Activated CD4-positive, alpha-beta T cell treated with anti-CD3 and anti-CD28 coated beads, Interleukin-10, Interleukin-2, amounts not matched to agents 100 ng/mL and 50 ng/mL, durations not matched to agents 16 hours and 8 hours (primary cell): Measurements from ENCODE around the gene PC.

Source experiments
- DNase-seq: peaks from one replicate; pipeline ENCODE4 v3.0.0-alpha.2; 2020

The PC gene

DNA sequence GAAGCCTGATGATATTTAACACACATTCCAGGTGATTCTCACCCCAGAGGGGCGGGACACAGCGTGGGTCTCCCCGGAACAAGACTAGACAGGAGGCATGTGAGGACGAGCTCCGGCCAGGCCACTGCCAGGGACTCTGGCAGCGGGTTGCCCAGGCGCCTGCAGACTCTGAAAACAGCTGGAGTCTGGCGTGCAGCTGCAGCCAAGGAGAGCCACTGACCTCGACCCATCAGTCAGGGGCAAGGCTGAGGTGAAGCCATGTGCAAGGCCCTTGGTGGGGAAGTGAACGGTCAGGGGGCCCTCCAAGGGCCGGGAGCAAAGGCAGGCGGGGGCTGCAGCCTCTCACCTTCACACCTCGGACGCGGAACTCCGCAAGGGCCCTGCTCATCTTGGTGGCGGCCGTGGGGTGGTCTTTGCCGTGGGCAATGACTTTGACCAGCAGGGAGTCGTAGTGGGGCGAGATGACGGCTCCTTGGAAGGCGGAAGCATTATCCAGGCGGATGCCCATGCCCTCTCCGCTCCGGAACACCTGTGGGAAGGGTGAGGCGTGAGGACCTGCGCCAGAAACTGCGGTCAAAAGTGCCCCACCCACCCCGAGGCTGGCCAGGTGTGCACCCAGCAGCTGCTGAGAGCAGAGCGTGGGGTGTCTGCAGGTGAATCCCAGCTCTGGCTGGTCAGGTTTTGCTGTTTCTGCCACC is 94.6 kb downstream of the PC start:
- no peak for DNase-seq

DNA sequence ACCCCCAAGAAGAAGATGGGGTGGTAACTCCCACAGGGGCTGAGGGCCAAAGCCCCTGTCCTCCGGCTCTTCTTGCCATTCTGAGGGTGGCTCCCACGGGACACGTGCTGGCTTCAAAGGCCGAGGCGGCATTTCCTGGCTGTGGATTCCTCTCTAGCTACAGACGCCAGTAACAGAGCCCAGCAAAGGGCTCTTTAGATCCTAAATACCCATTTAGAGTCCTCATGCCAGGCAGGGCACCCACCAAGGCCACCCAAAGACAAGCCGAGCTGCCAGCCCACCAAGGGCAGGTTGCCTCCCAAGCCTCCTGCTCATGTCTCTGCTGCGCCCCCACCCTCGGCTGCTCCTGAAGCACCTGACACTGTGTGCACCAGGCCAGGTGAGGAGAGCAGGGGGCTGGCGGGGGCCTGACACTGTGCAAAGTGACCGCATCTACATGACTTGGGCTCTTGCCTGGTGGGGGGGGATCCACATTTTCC is 95.6 kb downstream of the PC start:
- DNase-seq = no peak

DNA sequence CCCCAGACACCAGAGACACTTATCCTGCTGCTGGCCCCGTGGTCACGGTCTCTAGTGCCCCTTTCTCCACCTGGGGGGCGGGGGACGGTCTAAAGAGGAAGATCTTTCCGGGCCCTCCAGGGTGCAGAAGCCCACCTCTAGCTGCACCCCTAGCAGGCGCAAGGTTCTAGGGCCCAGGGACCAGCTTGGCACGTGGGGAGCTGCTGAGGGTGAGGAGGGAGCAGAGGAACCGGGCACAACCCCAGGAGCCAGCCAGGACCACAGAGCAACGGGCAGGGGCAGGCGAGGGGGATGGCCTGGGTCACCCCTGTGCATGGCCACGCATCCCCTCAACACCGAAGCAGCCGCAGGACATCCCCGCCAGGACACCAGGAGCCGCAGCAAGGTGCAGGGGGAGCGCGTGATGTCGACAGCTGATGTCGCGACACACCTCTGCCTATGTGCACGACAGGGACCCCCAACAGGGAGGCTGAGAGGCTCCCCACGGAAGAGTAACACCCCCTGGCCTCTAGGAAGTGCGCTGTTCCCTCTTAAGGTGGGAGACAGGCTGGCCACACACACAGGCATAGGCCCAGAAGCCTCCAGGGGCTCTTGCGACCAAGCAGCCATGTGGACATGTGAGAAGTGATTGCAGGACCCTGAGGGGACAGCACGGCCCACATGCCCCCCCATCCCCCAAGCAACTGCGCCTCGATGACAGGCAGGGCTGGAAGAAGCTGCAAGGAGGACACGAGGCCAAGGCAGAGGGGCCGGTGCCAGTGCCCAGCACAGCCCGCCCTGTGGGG is 96.2 kb downstream of the PC start:
- no peak for DNase-seq

DNA sequence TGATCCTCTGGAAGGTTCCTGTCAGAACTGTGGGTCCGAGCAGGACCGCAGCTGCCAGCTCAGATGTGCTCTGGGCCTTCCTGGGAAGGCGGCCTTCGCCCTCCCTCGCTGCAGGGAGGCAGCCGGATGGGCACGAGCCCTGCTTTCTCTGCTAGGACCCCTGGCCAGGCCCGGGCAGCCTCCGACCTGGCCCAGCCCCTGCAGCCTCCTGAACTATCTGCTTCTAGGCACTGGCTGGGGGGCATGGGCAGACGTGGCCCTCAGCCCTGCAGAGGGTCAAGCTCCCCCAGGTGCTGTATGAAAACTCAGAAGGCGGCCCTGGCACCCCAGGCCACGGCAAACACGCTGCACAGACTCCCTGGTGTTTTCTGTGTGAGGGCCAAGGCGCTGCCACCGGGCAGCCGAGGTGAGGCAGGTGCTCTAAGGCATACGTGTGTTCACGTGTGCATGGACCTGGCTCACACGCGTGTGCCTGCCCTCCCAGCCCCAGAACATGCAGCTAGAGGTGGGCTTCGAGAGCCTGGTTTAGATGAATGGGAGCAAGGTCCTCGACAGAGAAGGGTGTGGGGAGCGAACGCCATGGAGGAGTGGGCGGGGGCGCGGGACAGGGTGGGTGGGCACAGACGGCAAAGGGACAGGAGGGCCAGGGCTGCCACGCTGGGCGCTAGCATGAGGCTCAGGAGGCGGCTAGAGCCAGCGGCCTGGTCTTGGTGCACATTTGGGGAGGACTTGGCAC is 97.0 kb downstream of the PC start:
- DNase-seq = no peak

DNA sequence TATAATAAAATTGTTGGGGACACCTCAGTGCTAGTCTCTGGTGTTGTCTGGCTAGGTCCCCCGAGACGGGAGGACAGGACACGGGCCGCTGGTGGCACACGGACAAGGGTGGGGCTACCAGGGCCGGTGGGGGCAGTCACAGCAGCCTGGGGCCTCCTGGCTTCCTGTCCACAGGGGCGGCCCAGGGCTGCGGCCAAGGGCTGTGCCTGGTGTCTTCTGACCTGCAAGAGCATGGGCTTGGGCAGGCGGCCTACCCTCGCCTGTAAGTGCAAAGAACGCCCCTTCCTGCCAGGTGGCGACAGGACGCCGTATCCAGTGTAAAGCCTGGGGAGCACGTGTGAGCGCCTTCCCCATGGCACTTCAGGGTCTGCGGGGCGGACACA is 97.7 kb downstream of the PC start:
- no peak for DNase-seq

DNA sequence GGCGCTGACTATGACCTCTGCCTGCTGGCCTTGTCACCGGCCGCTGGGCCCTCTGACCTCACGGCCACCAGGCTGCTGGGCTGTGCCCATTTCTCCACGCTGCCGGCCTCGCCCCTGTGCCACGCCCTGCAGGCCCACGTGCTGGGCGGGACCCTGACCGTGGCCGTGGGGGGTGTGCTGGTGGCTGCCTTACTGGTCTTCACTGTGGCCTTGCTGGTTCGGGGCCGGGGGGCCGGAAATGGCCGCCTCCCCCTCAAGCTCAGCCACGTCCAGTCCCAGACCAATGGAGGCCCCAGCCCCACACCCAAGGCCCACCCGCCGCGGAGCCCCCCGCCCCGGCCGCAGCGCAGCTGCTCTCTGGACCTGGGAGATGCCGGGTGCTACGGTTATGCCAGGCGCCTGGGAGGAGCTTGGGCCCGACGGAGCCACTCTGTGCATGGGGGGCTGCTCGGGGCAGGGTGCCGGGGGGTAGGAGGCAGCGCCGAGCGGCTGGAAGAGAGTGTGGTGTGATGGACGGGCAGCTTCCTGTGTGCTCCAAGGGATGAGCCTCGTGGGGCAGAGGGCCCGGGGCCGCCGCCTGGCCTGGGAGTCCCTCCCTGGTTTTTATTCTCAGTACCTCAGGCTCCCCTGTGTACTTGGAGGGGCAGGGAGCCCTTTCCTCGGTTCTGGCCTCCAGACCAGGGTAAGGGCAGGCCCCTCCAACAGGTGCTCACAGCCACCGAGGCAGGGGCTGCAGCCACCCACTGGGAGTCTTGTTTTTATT is 98.3 kb downstream of the PC start:
- DNase-seq = no peak

DNA sequence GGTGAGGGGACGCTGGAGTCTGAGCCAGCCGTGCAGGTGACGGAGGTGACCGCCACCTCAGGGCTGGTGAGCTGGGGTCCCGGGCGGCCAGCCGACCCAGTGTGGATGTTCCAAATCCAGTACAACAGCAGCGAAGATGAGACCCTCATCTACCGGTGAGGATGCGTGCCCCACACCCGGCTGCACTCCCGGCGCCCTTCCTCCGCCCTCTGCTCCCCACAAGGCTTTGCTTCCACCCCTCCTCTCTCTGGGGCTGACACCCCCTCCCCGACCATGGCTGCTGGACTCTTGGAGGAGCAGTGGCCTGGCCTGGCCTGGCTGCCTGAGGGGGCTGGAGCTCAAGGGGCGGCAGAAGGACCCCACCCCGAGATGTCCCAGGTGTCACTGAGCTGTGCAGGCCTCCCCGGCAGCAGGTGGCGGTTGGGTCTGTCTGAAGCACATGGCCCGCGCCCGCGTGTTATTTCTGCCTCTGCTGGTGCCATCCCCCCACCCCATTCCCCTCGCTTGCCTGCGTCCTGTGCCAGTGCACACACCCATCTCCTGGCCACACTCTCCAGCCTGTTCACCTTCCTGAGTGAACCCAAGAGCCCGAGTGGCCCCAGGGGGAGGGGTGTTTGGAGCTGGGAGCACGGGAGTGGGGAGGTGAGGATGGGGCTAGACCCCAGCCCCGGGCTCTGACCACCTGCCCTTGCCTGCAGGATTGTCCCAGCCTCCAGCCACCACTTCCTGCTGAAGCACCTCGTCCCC is 99.1 kb downstream of the PC start:
- no peak for DNase-seq

DNA sequence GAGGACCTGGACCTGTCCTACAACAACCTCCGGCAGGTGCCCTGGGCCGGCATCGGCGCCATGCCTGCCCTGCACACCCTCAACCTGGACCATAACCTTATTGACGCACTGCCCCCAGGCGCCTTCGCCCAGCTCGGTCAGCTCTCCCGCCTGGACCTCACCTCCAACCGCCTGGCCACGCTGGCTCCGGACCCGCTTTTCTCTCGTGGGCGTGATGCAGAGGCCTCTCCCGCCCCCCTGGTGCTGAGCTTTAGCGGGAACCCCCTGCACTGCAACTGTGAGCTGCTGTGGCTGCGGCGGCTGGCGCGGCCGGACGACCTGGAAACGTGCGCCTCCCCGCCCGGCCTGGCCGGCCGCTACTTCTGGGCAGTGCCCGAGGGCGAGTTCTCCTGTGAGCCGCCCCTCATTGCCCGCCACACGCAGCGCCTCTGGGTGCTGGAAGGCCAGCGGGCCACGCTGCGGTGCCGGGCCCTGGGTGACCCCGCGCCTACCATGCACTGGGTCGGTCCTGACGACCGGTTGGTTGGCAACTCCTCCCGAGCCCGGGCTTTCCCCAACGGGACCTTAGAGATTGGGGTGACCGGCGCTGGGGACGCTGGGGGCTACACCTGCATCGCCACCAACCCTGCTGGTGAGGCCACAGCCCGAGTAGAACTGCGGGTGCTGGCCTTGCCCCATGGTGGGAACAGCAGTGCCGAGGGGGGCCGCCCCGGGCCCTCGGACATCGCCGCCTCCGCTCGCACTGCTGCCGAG is 99.8 kb downstream of the PC start:
- no peak for DNase-seq

DNA sequence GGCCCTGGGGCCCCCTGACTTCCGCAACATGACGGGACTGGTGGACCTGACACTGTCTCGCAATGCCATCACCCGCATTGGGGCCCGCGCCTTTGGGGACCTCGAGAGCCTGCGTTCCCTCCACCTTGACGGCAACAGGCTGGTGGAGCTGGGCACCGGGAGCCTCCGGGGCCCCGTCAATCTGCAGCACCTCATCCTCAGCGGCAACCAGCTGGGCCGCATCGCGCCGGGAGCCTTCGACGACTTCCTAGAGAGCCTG is 100.3 kb downstream of the PC start:
- no peak for DNase-seq

DNA sequence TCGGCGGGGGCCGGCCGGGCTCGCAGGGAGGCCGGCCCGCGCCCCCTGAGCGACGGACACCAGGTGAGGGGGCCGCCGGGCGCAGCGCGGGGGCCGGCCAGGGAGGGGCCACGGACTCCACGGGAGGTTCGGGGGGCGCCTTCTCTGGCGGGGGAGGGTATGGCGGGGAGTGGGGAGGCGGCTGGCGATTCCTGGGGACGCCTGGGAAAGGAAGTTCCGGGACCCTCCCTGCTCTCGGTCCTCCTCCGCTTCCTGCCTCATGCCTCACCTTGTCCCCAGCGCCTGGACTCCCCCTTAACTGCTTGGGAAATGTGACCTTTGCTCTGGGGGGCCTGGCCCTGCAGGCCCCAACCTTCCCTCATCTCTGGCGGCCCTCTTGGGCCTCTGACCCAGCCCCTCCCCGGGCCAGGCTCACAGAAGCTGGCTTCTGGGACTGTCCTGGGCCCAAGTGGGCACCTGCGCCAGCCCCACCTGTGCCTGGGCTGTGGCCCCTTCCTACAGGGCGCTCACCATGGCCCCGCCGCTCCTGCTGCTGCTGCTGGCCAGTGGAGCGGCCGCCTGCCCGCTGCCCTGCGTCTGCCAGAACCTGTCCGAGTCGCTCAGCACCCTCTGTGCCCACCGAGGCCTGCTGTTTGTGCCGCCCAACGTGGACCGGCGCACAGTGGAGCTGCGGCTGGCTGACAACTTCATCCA is 100.8 kb downstream of the PC start:
- DNase-seq = no peak

DNA sequence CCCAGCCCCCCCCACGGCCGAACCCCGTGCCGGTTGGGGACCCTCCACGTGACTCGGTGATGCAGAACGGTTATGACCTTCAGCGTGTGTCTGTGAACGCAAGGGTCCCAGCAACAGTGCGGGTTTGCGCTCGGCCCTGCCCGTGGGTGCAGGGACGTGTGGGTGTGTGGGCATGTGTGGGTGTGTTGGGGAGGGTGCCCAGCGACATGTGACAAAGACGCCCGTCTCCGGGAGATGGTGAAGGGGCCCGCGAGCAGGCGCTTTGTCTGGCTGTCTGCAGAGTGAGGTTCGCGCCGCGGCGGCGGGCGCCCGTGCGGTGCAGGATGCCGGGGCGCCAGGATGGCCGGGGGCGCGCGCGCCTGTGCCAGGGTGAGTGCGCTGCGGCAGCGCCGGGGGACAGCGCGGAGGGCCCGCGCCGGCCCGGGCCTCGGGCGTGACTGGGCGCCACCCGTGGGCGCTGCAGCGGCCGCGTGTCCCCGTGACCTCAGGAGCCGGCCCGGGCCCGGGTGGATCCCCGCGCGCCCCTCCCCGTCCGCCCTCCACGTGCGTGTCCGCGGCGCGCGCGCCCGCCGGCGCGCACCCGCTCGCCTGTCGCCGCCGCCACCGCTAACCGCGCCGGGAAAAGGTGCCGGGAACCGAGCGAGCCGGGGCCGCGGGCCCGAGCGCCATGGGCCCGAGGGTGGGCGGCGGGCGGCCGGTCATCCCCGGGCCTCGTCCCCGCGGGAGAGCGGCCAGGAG is 101.5 kb downstream of the PC start, which contains the start of gene LRFN4:
LRFN4 (plus strand) TSS at position 569 of the 738 bp plus-strand sequence. CDS start 681 bp downstream, outside the sequence.
- DNase-seq = peak; percentile 52

DNA sequence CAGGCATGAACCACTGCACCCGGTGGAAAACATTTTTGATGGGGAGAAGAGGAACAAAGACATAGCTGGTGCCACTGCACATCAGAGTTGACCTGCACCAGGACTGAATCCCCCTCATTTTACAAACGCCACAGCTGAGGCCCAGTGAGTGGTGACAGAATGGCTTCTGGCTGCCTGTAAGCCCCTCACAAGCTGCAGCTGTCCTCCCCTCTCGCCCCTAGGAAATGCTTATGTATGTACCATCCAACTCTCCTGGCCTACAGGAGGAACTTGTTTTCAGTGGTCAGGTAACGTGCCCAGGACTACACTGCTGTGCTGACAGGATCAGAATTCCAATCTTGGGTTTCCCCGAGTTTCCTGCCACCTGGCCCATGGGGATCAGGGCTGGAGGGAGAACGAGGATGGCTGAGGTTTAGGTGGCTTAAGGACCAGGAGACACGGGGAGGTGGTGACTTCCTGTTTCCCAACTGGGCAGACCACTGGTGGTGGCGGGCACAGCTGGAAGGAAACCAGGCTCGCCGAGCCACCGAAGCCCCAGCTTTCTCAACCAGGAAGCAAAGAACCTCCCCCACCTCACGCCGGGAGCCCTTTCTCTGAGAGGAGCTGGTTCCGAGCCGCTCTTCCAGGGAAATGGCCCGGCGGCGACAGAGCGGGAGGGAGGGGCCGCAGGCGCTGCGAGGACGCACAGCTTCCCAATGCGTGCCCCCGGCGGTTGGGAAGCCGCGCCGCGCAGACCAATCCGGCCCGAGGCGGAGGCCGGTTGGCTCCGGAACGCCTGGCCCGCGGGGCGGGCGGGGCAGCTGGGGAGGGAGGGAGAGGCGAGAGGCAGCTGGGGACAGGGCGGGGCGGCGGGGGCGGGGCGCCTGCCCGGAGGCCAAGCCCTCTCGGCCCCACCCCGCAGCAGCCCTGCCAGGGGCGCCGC is 102.3 kb downstream of the PC start:
- DNase-seq = peak; percentile 97

DNA sequence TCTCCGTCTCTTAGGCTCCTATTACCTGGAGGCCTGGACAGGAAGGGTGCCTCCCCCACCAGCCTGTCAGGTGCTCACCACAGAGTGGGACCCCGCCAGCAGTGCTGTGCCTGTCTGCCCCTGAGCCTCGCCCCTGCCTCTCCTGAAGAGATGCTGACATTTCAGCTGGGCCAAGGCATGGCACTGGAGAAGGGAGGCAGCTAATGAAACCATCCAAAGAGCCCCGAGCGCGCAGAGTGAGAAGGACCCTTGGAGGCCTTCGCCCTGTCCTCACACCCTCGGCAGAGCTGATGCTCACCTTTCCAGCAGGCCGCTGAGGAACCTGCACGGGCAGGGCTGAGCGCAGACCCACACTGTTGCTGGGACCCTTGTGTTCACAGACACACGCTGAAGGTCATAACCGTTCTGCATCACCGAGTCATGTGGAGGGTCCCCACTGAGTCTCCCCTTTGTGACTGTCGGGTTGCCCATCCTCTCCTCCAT is 103.4 kb downstream of the PC start:
- DNase-seq = no peak

DNA sequence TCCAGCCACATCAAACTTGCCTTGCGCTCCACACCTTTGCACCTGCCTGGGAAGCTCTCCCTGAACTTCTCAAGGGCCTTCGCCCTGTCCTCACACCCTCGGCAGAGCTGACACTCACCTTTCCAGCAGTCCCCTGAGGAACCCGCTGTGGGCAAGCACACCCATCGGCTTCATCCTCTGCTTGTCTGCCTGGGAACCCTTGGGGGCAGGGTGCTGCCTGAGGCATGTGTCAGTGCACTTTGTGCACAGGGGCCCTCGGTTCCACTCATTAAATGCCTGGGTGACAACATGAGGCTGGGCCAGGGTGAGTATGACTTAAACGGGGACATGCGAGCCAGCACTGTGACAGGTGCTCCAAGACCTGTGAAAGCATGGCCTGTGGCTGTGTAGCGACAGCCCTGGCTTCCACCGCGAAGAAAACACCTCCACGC is 103.9 kb downstream of the PC start:
- no peak for DNase-seq

DNA sequence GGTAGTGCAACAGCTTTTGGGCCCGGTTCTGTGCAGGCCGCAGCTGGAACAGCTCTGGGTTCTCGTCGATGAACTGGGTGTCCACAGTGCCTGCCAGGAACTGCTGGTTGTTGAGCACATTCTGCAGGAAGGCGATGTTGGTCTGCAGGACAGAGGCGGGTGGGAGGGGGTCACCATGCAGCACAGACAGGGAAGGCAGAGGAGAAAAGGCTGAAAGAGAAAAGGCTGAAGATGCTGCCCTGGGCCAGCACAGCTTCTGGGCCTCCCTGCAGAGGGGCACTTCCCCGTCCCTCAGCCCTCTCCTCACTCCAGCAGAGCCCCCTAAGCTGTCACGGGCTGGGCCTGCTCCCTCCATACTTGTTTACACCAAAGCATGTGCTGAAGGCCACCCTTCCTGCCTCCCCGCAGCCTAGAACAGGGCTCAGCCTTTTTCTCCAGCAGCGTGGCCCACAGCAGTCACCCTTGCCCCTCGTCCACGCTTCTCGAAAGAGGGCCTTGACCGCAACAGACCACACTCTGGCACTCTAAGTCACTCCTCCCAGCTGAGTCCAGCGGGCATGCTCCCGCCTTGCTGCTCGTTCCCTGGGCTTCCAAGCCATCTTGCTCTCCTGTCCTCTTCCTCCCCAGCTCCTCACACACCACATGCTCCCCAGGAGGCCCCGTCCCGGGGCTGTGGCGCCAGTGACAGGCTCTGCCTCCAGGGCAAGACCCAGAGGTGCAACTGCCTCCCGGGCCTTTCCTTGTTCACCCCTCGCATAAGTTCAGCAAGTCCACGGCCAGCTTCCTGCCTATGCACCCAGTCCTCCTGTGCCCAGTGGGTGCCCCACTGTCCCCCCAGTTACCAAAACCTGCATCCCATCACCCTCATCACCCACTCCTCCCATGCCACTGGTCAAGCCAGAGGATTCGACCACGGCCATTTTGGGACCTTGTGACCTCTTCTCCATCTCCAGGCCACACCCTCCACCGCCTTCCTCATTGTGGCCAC is 104.6 kb downstream of the PC start:
- DNase-seq = no peak

DNA sequence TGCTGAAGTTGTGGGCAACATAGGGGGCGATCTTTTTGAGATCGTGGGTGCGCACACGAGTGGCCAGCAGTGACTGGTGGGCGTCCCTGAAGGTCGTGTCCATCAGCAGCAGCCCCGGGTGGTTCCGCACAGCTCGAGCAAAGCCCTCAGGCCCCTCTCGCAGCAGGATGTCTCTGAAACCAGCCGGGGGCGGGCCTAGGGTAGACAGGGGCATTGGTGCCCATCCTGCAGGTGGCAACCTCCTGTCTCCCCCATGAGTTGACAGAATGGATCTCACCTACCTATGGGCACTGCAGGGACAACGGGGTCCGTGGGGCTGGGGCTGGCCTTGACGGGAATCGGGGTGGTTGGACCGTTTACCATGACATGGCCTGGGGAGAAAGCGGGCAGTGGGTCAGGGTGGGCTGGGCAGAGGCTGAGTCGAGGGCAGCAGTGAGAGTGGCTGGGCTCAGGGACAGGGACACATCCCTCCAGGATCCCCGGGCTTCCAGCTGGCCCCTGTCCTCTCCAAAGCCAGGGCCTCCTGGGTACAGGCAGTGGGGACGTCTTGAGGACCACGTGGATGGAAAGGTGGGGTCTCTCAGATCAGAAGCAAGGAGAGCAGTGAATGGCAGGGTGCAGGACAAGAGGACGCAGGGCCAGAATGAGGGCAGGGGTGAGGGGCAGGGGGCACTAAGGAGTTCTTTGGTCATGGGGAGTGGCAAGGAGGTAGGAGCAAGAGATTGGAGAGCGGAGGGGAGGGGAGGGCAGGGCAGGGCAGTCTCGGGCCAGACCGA is 105.5 kb downstream of the PC start:
- DNase-seq = no peak
